Measurements from ENCODE around the gene UBAP2L.

Gene UBAP2L, protein sequence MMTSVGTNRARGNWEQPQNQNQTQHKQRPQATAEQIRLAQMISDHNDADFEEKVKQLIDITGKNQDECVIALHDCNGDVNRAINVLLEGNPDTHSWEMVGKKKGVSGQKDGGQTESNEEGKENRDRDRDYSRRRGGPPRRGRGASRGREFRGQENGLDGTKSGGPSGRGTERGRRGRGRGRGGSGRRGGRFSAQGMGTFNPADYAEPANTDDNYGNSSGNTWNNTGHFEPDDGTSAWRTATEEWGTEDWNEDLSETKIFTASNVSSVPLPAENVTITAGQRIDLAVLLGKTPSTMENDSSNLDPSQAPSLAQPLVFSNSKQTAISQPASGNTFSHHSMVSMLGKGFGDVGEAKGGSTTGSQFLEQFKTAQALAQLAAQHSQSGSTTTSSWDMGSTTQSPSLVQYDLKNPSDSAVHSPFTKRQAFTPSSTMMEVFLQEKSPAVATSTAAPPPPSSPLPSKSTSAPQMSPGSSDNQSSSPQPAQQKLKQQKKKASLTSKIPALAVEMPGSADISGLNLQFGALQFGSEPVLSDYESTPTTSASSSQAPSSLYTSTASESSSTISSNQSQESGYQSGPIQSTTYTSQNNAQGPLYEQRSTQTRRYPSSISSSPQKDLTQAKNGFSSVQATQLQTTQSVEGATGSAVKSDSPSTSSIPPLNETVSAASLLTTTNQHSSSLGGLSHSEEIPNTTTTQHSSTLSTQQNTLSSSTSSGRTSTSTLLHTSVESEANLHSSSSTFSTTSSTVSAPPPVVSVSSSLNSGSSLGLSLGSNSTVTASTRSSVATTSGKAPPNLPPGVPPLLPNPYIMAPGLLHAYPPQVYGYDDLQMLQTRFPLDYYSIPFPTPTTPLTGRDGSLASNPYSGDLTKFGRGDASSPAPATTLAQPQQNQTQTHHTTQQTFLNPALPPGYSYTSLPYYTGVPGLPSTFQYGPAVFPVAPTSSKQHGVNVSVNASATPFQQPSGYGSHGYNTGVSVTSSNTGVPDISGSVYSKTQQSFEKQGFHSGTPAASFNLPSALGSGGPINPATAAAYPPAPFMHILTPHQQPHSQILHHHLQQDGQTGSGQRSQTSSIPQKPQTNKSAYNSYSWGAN

GRCh38 chr1:154220071-154220969, at the start of gene UBAP2L:
TSS of gene UBAP2L (plus strand) at chr1:154220955. CDS start at chr1:154225124, 4,169 bp downstream.
- H3K9ac ChIP-seq (ENCODE audit: insufficient read length, low read depth), result peak within 1 kb of the TSS; percentile 100
- no peaks in the 10 kb centered on the region for H3K4me1 ChIP-seq (ENCODE audit: insufficient read depth, insufficient read length)
- peaks cover 72% of the 10 kb centered on the region for H3K36me3 ChIP-seq (ENCODE audit: insufficient read depth, insufficient read length, low read length)
- DNase-seq (ENCODE audit: low read depth, low spot score), result peak; percentile 100
- H3K27me3 ChIP-seq (ENCODE audit: insufficient read depth, insufficient read length), result no peaks in the 10 kb centered on the region
- peaks cover 8% of the 10 kb centered on the region for H3K9me3 ChIP-seq (ENCODE audit: insufficient read depth, low read length)
- TF ChIP-seq YY1 (IDR thresholded peaks at IDR 0.05; ENCODE audit: insufficient read depth, insufficient read length) (peak; percentile 91), SUZ12 (IDR thresholded peaks at IDR 0.05; ENCODE audit: extremely low read depth, insufficient read depth, insufficient read length) (no peak)
- peak within 1 kb of the TSS; percentile 100 for H3K4me3 ChIP-seq (ENCODE audit: insufficient read length, low read depth)

DNA sequence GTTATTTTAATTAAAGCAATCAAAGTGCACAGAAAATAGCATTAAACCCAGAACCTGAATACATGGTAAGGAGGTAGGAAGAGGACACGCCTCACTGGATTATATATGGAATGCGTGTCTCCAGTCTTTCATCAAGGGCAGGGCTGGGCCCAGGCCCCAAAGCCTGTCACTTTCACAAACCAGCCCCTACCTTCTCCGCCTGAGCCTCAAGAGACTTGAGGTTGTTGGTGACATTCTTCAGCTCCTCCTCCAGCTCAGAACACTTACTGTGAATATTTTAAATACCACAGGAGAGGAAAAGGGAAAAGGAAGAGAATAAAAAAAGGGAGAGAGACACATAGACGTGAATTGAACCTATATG, 49.6 kb upstream of the UBAP2L start:
- Histone ChIP-seq H3K9ac (ENCODE audit: insufficient read length, low read depth) (no peak overlapping the region), H3K9me3 (ENCODE audit: insufficient read depth, low read length) (no peaks in the 10 kb centered on the region), H3K4me3 (ENCODE audit: insufficient read length, low read depth) (no peak overlapping the region), H3K4me1 (ENCODE audit: insufficient read depth, insufficient read length) (no peaks in the 10 kb centered on the region), H3K27me3 (ENCODE audit: insufficient read depth, insufficient read length) (no peaks in the 10 kb centered on the region), H3K36me3 (ENCODE audit: insufficient read depth, insufficient read length, low read length) (peaks cover 92% of the 10 kb centered on the region)
- no peak for DNase-seq (ENCODE audit: low read depth, low spot score)
- TF ChIP-seq ZNF274 (IDR thresholded peaks at IDR 0.05; ENCODE audit: low read depth, low read length) (no peak), YY1 (IDR thresholded peaks at IDR 0.05; ENCODE audit: insufficient read depth, insufficient read length) (no peak), SUZ12 (IDR thresholded peaks at IDR 0.05; ENCODE audit: extremely low read depth, insufficient read depth, insufficient read length) (no peak)

- H3K27me3 ChIP-seq (ENCODE audit: insufficient read depth, insufficient read length), result no peaks in the 10 kb centered on the region
- no peaks in the 10 kb centered on the region for H3K4me1 ChIP-seq (ENCODE audit: insufficient read depth, insufficient read length)
- no peak overlapping the region for H3K9ac ChIP-seq (ENCODE audit: insufficient read length, low read depth)
- H3K9me3 ChIP-seq (ENCODE audit: insufficient read depth, low read length), result no peaks in the 10 kb centered on the region
- H3K4me3 ChIP-seq (ENCODE audit: insufficient read length, low read depth), result no peak overlapping the region
- no peak for DNase-seq (ENCODE audit: low read depth, low spot score)
- H3K36me3 ChIP-seq (ENCODE audit: insufficient read depth, insufficient read length, low read length), result peaks cover 92% of the 10 kb centered on the region
- no peak for TF ChIP-seq ZNF274 (IDR thresholded peaks at IDR 0.05; ENCODE audit: low read depth, low read length)
- no peak for TF ChIP-seq SUZ12 (IDR thresholded peaks at IDR 0.05; ENCODE audit: extremely low read depth, insufficient read depth, insufficient read length)
- no peak for TF ChIP-seq YY1 (IDR thresholded peaks at IDR 0.05; ENCODE audit: insufficient read depth, insufficient read length)
These were observed 48.9 kb upstream of the UBAP2L start for GRCh38 chr1:154171880-154172279.

DNA sequence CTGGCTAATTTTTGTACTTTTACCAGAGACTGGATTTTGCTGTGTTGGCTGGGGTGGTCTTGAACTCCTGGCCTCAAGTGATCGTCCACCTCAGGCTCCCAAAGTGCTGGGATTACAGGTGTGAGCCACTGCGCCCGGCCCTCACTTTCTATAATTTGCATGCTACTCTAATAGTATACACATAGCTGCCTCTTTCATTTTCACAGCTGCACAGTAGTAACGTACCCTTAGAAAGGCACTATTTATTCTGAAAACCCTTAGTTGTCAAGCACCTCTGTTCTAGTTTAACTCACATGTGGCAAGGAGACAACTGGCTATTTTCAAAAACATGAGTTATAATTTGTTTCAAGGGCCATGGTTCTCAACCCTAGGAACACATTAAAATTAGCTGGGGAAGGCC, 46.1 kb upstream of the UBAP2L start:
- Histone ChIP-seq H3K36me3 (ENCODE audit: insufficient read depth, insufficient read length, low read length) (peaks cover 91% of the 10 kb centered on the region), H3K9me3 (ENCODE audit: insufficient read depth, low read length) (no peaks in the 10 kb centered on the region), H3K4me1 (ENCODE audit: insufficient read depth, insufficient read length) (peaks cover 4% of the 10 kb centered on the region), H3K27me3 (ENCODE audit: insufficient read depth, insufficient read length) (no peaks in the 10 kb centered on the region), H3K9ac (ENCODE audit: insufficient read length, low read depth) (no peak overlapping the region), H3K4me3 (ENCODE audit: insufficient read length, low read depth) (no peak overlapping the region)
- no peak for DNase-seq (ENCODE audit: low read depth, low spot score)
- no peak for TF ChIP-seq YY1 (IDR thresholded peaks at IDR 0.05; ENCODE audit: insufficient read depth, insufficient read length)
- no peak for TF ChIP-seq ZNF274 (IDR thresholded peaks at IDR 0.05; ENCODE audit: low read depth, low read length)
- TF ChIP-seq SUZ12 (IDR thresholded peaks at IDR 0.05; ENCODE audit: extremely low read depth, insufficient read depth, insufficient read length), result no peak

- H3K36me3 ChIP-seq (ENCODE audit: insufficient read depth, insufficient read length, low read length), result peaks cover 90% of the 10 kb centered on the region
These were observed 44.4 kb upstream of the UBAP2L start for GRCh38 chr1:154176337-154176736.

GRCh38 chr1:154178013-154178412, 42.7 kb upstream of the UBAP2L start:
- Histone ChIP-seq H3K4me3 (ENCODE audit: insufficient read length, low read depth) (no peak overlapping the region), H3K36me3 (ENCODE audit: insufficient read depth, insufficient read length, low read length) (peaks cover 80% of the 10 kb centered on the region), H3K4me1 (ENCODE audit: insufficient read depth, insufficient read length) (peaks cover 4% of the 10 kb centered on the region), H3K27me3 (ENCODE audit: insufficient read depth, insufficient read length) (no peaks in the 10 kb centered on the region), H3K9ac (ENCODE audit: insufficient read length, low read depth) (no peak overlapping the region), H3K9me3 (ENCODE audit: insufficient read depth, low read length) (no peaks in the 10 kb centered on the region)
- TF ChIP-seq SUZ12 (IDR thresholded peaks at IDR 0.05; ENCODE audit: extremely low read depth, insufficient read depth, insufficient read length) (no peak), ZNF274 (IDR thresholded peaks at IDR 0.05; ENCODE audit: low read depth, low read length) (no peak), YY1 (IDR thresholded peaks at IDR 0.05; ENCODE audit: insufficient read depth, insufficient read length) (no peak)
- DNase-seq (ENCODE audit: low read depth, low spot score), result no peak

More at GRCh38 chr1:154176337-154176736, 44.4 kb upstream of the UBAP2L start:
- TF ChIP-seq ZNF274 (IDR thresholded peaks at IDR 0.05; ENCODE audit: low read depth, low read length) (no peak), SUZ12 (IDR thresholded peaks at IDR 0.05; ENCODE audit: extremely low read depth, insufficient read depth, insufficient read length) (no peak)
- peaks cover 4% of the 10 kb centered on the region for H3K4me1 ChIP-seq (ENCODE audit: insufficient read depth, insufficient read length)
- no peak overlapping the region for H3K9ac ChIP-seq (ENCODE audit: insufficient read length, low read depth)
- no peak for DNase-seq (ENCODE audit: low read depth, low spot score)
- H3K4me3 ChIP-seq (ENCODE audit: insufficient read length, low read depth), result no peak overlapping the region
- no peaks in the 10 kb centered on the region for H3K9me3 ChIP-seq (ENCODE audit: insufficient read depth, low read length)
- no peaks in the 10 kb centered on the region for H3K27me3 ChIP-seq (ENCODE audit: insufficient read depth, insufficient read length)
